K562 (cell line): Measurements from ENCODE around the gene ST8SIA1. TPM values are rescaled to one million over a fixed set of nuclear protein-coding genes. Genes with fewer than 3 reads are reported as not detected.

ENCODE experiments used
- MGA ChIP-seq: fragments of 450-650 bp; IDR thresholded peaks from 2 replicates; pipeline ENCODE4 v1.6.1; 2016; ENCODE audit warnings: mild to moderate bottlenecking, moderate library complexity
- VEZF1 ChIP-seq: fragments of 200-800 bp; sonication (Bioruptor generic); IDR thresholded peaks from 2 replicates; pipeline ENCODE4 v1.6.1; 2017; ENCODE audit warnings: missing genetic modification characterization, missing compliant biosample characterization
- polyA plus RNA-seq, 8 experiments: library from polyadenylated mRNA; depleted of rRNA in 4 of 8; stranded (reverse) in 5 of 8; unstranded in 3 of 8; fragments of >200 nt; fragmentation: Nextera tagmentation in 2 of 8; fragmentation: Illumina TruSeq in 1 of 8; extraction: Ambion mirVana in 2 of 8; extraction: Trizol in 1 of 8; gene quantifications; 2 replicates each; pipeline versions ENCODE4 v1.2.1 to v1.2.3, GENCODE V29; 2011 to 2014; ENCODE audit warnings: inconsistent platforms in 1 of 8, missing spikeins in 1 of 8
- total RNA-seq, 7 experiments: library from RNA; depleted of rRNA in 6 of 7; stranded (reverse); fragments of >200 nt in 6 of 7; fragmentation: Illumina TruSeq in 2 of 7; extraction: Trizol in 2 of 7; gene quantifications; 2 replicates each; pipeline versions ENCODE4 v1.2.1 to v1.2.3, GENCODE V29; 2011 to 2021; ENCODE audit warnings: low replicate concordance in 1 of 7

ST8SIA1 gene
- total and polyA plus RNA-seq, 9 of the 15 experiments (the other 6 are each of a cell fraction or from before 2014, with no cell fraction given): 0.86 to 26.3 (median 4.3) TPM

- TF ChIP-seq MGA (no peak), VEZF1 (no peak)
- TF ChIP-seq, all 486 proteins: peak for 0
Observed at GRCh38 chr12:22257100-22257499, 77.4 kb downstream of the ST8SIA1 start (continued).
